ENCODE results near the gene FAM110A.

FAM110A gene

DNA sequence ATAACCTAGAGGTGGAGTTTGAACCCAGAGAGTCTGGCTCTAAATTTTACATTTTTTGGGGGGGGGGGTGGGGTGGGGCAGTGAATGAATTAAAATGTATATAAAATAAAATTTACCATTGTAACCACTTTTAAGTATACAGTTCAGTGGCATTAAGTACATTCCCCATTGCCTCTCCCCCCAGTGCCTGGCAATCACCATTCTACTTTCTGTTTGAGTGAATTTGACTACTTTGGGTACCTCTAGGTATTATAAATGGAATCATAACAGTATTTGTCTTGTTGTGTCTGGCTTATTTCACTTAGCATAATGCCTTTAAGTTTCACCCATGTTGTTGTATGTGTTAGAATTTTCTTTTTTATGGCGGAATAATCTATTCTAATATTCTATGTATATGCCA, 2.7 kb downstream of the FAM110A start:
- H3K4me3 ChIP-seq (ENCODE audit: low read depth, low read length), result no peak overlapping the region

DNA sequence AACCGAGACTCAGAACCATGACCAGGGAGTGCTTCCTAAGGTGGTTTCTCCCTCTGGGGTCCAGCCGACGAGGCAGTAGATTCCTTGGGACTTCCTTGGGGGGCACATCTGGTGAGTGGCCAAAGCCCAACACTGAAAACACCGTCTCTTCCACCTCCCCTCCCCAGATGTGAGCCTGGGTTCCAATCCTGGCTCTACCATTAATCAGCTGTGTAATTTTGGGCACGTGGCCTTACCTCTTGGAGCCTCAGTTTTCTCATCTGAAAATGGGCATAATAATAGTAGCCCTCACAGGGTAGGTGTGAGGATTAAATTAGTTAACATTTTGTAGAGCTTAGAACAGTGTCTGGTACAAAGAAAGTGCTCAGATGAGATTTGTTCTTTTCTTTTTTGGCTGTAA, 5.5 kb downstream of the FAM110A start:
- DNase-seq (ENCODE audit: low read depth), result no peak

More for the DNA sequence above, 2.7 kb downstream of the FAM110A start:
- DNase-seq (ENCODE audit: low read depth), result no peak
- TF ChIP-seq, protein P1, sequence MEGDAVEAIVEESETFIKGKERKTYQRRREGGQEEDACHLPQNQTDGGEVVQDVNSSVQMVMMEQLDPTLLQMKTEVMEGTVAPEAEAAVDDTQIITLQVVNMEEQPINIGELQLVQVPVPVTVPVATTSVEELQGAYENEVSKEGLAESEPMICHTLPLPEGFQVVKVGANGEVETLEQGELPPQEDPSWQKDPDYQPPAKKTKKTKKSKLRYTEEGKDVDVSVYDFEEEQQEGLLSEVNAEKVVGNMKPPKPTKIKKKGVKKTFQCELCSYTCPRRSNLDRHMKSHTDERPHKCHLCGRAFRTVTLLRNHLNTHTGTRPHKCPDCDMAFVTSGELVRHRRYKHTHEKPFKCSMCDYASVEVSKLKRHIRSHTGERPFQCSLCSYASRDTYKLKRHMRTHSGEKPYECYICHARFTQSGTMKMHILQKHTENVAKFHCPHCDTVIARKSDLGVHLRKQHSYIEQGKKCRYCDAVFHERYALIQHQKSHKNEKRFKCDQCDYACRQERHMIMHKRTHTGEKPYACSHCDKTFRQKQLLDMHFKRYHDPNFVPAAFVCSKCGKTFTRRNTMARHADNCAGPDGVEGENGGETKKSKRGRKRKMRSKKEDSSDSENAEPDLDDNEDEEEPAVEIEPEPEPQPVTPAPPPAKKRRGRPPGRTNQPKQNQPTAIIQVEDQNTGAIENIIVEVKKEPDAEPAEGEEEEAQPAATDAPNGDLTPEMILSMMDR (IDR thresholded peaks at IDR 0.05; ENCODE audit: control insufficient read depth, extremely low read depth, insufficient read depth), result no peak

DNA sequence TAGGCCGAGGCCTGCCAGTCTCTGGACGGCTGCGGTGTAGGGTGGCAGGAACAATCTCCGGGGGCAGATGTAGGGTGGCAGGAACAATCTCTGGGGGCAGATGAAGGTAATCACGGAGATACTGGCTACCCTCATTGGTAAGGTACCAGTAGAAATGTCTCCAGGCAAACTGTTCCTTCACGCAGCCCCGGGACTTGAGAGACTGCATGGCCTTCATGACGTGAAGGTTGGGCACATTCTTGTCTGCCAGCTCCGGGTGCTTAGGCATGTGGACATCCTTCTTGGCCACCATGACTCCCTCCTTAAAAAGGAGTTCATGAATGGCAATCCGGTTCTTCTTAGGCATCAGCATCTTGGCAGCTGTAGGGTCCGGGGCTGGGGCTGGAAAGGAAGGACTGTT, 6.1 kb downstream of the FAM110A start:
- no peak for DNase-seq (ENCODE audit: low read depth)
- no peak overlapping the region for H3K4me3 ChIP-seq (ENCODE audit: low read depth, low read length)
- TF ChIP-seq, protein P1 (IDR thresholded peaks at IDR 0.05; ENCODE audit: control insufficient read depth, extremely low read depth, insufficient read depth), result no peak

More for the DNA sequence above, 5.5 kb downstream of the FAM110A start:
- TF ChIP-seq, protein P1 (IDR thresholded peaks at IDR 0.05; ENCODE audit: control insufficient read depth, extremely low read depth, insufficient read depth), result no peak
- no peak overlapping the region for H3K4me3 ChIP-seq (ENCODE audit: low read depth, low read length)

DNA sequence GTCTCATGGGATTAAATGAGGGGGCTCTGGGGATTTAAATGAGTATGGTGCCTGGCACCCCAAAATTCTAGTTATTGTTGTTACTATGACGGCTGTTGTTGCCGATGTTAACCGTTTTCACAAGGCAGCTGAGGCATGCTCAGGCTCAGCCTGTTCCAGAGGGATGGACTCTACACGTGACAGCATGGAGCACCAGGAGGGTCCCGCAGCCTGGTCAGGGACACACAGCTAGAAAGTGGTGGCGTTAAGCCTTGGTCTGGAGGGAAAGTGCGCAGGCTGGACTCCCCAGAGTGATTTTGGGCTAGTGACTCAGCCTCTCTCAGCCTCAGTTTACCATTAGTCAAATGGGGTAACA, 7.0 kb downstream of the FAM110A start:
- TF ChIP-seq, protein P1 (IDR thresholded peaks at IDR 0.05; ENCODE audit: control insufficient read depth, extremely low read depth, insufficient read depth), result no peak
- no peak for DNase-seq (ENCODE audit: low read depth)
- H3K4me3 ChIP-seq (ENCODE audit: low read depth, low read length), result peak overlapping the region; percentile 92

DNA sequence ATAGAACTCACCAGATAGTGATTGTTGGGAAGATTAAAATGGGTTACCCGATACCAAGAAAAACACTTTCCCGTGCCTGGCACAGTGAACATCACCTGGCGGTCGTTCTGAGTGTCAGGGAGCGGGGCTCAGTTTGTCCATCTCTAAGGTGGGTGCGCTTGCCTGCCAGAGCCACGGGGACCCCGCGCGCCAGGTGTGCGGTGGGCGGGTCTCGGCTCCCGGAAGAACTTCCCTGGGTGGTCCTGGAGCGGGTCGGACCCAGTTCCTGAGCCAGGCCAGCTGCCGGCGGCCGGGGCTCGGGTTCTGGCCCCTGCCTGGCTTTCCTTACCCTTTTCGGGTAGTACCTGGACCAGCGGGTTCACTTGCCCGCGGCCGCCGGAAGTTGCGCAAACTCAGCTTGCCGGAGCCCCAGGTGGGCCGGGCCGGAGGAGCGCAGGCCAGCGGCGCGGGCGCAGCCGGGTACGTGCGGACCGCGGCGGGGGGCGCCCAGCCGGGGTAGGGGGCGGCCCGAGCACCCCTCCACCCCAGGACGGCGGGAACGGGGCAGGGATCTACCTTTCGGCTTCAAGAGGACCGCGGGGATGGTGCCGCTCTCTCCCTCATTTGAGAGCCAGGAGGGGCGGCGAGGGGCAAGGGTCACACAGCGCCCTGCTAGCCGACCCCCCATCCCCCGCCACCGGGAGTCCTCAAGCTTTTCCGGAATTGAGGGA, 7.5 kb downstream of the FAM110A start:
- no peak for DNase-seq (ENCODE audit: low read depth)
- TF ChIP-seq, protein P1 (IDR thresholded peaks at IDR 0.05; ENCODE audit: control insufficient read depth, extremely low read depth, insufficient read depth), result no peak
- H3K4me3 ChIP-seq (ENCODE audit: low read depth, low read length), result peak overlapping the region; percentile 92

DNA sequence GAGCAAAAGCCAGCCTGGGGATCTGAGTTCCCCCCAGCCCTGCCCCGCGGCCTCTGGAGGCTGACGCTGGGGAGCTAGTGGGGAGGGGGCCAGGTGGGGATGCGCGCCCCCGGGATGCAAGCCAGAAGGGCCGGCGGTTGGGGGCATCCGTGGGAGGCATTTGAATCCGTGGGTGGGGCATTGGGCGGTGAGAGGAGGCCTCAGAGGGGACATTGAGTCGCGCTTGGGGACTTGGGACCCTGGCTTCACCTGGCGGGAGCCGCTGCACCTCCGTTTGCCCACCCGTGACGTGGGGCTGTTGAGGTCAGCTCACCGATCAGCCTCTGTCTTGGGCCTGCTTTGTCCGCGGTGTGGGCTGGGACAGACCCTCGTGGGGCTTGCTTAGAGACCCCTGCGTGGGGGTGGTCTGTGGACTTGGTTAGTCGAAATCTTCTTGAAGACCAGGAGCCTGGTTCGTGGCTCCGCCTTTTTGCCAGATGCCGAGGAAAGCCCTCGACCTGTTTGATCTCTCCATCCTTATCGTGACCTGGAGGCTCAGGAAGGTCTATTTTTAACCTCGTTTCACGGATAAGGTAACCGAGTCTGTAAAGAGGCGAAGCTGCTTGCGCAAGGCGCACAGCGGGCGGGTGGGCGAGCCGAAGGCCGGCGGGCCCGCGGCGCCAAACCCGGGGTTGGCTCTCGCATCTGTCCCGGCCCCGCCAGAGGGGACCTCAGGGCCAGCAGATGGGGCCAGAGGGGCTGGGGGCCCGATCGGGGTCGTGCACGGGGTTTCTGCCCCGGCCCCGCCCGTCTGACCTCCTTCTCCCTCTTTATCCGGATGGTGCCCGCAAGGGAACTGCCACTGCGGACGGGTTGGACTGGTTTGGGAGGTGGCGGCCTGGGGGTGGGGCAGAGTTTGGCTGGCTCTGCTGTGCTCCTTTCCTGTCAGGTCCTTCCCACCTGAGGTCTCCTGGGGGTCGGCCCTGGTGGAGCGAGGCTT, 8.3 kb downstream of the FAM110A start:
- TF ChIP-seq, protein P1 (IDR thresholded peaks at IDR 0.05; ENCODE audit: control insufficient read depth, extremely low read depth, insufficient read depth), result no peak
- peak; percentile 52 for DNase-seq (ENCODE audit: low read depth)
- peak overlapping the region; percentile 92 for H3K4me3 ChIP-seq (ENCODE audit: low read depth, low read length)

Data from LNCaP clone FGC (cell line).